ENCODE data around the gene TRIM54. TPM values are rescaled to one million over a fixed set of nuclear protein-coding genes. Genes with fewer than 3 reads are reported as not detected.

The TRIM54 gene
- total and polyA plus RNA-seq, 2 of the 8 experiments (the other 6 are each of a cell fraction or from before 2014, with no cell fraction given): 3.9 to 5.8 TPM

DNA sequence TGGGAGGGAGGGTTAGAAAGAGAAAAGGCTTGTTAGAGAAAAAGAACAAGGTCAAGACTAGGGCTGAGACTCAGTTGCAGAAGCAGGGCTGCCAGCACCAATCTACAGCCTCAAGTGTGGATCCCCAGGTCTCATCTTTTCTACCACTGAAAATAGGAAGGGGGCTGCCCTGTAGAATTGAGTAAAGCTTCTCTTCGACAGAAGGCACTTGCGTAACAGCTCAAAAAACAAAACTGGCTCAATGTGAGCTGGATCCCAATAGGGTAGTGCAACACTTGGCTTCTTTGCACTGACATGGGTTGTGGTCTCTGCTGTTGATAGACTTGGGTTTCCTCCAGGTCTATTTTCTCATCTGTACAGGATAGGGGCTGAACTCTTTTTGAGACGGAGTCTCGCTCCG, 42.5 kb downstream of the TRIM54 start:
- no peak overlapping the region for H3K4me3 ChIP-seq (ENCODE audit: extremely low read depth in 1 of 4, insufficient read depth in 2 of 4, low read depth in 3 of 4, low read length in 4 of 4)
- no peaks in the 10 kb centered on the region; a peak in 1 of 4 replicates for H3K9me3 ChIP-seq (ENCODE audit: insufficient read depth in 2 of 2, low read depth in 1 of 2, low read length in 1 of 2)
- FAIRE-seq: no peak
- TF ChIP-seq CREB1 (IDR thresholded peaks at IDR 0.05) (no peak), SAP30 (IDR thresholded peaks at IDR 0.05; ENCODE audit: insufficient read depth, insufficient replicate concordance, low read length) (no peak), SP4 (IDR thresholded peaks at IDR 0.05; ENCODE audit: low read length) (no peak), TAF1 (IDR thresholded peaks at IDR 0.05; ENCODE audit: low read depth, low read length) (no peak), JUND (IDR thresholded peaks at IDR 0.05; ENCODE audit: low read length) (no peak)
- no peak overlapping the region for H3K27ac ChIP-seq (ENCODE audit: low read depth, low read length)
- peaks cover 7% of the 10 kb centered on the region for H3K23me2 ChIP-seq (ENCODE audit: low read depth, low read length)
- no peak overlapping the region for H4K5ac ChIP-seq (ENCODE audit: insufficient read length, low read depth, low read length)
- peaks cover 0 to 10% (median 0%) of the 10 kb centered on the region in 4 experiments; a peak in 4 of 7 replicates for H3K4me1 ChIP-seq (replicated peaks in 1 of 4; ENCODE audit: control insufficient read depth in 3 of 4, insufficient read depth in 4 of 4, low read length in 3 of 4)
- H3K27me3 ChIP-seq (replicated peaks in 1 of 4; ENCODE audit: control insufficient read depth in 3 of 4, extremely low read depth in 1 of 4, insufficient read depth in 3 of 4, low read length in 3 of 4): no peaks in the 10 kb centered on the region
- peaks cover 27 to 37% (median 34%) of the 10 kb centered on the region in 4 experiments for H3K36me3 ChIP-seq (ENCODE audit: control insufficient read depth in 2 of 4, insufficient read depth in 4 of 4, low read length in 3 of 4)
- H2AFZ ChIP-seq (ENCODE audit: low read length): no peak overlapping the region
- H2AK5ac ChIP-seq (ENCODE audit: low read depth, low read length): no peak overlapping the region
- CTCF ChIA-PET (ENCODE audit: partially characterized antibody): interaction anchor here (1.5 to 10.3 kb wide), 4 partner anchors 9 to 45 kb away, joined by 3 to 128 read pairs (median 8); partner anchors contain the start of genes EIF2B4, SNX17 and UCN
- no peak overlapping the region for H3K18ac ChIP-seq (ENCODE audit: extremely low read depth, low read length)
- H2BK5ac ChIP-seq (ENCODE audit: low read depth, low read length): no peak overlapping the region
- no peaks in the 10 kb centered on the region for H4K20me1 ChIP-seq (replicated peaks in 1 of 2; ENCODE audit: control insufficient read depth in 1 of 2, insufficient read depth in 2 of 2, low read length in 2 of 2)
- H2BK15ac ChIP-seq (ENCODE audit: low read length): no peak overlapping the region
- POLR2A ChIA-PET (ENCODE audit: partially characterized antibody): interaction anchor here (0.6 to 9.4 kb wide), 11 partner anchors 9 to 83 kb away, joined by 3 to 105 read pairs (median 11); partner anchors contain the start of genes TRIM54, UCN and ZNF513
- no peak overlapping the region for H4K8ac ChIP-seq (ENCODE audit: extremely low read depth, insufficient read depth, low read length)
- H3K79me1 ChIP-seq (ENCODE audit: low read depth, low read length): no peaks in the 10 kb centered on the region
- no peak overlapping the region for H3K14ac ChIP-seq (ENCODE audit: insufficient read length)
- H2BK120ac ChIP-seq (replicated peaks; ENCODE audit: low read depth, low read length): no peak overlapping the region
- 94% methylated on average over 5 of the region's 5 CpGs; no CpG with 5 or more reads in 1 of the 2 experiments for WGBS, 2 experiments (ENCODE audit: extremely low coverage in 1 of 2, insufficient coverage in 1 of 2, insufficient read length in 1 of 2, insufficient replicate concordance in 2 of 2, low coverage in 1 of 2, low lambda C conversion rate in 2 of 2, missing lambda C conversion rate in 1 of 2)
- no peak overlapping the region for H3K23ac ChIP-seq (ENCODE audit: insufficient read length)
- H2BK20ac ChIP-seq (ENCODE audit: low read length): no peak overlapping the region
- no peak overlapping the region for H3K4ac ChIP-seq (replicated peaks; ENCODE audit: insufficient read length, low read depth, low read length)
- H3K4me2 ChIP-seq (ENCODE audit: insufficient read depth in 1 of 2, low read depth in 2 of 2, low read length in 2 of 2): no peak overlapping the region; a peak in 1 of 4 replicates
- no peak overlapping the region for H3K56ac ChIP-seq (replicated peaks; ENCODE audit: insufficient read length, low read depth, low read length)
- H3K9ac ChIP-seq (replicated peaks in 1 of 4; ENCODE audit: extremely low read depth in 1 of 4, low read depth in 3 of 4, low read length in 3 of 4): no peak overlapping the region
- no peak overlapping the region for H4K91ac ChIP-seq (replicated peaks; ENCODE audit: insufficient read length, low read length)
- no peak overlapping the region for H2BK12ac ChIP-seq (ENCODE audit: low read depth, low read length)
- H3K79me2 ChIP-seq (ENCODE audit: control insufficient read depth in 1 of 2, insufficient read depth in 2 of 2, low read length in 2 of 2): no peaks in the 10 kb centered on the region; a peak in 1 of 4 replicates
- DNase-seq (ENCODE audit: low read depth in 1 of 2, low spot score in 2 of 2): no peak

Measured in H1 (cell line).